ENCODE measurements around the gene CASTOR1. TPM values are rescaled to one million over a fixed set of nuclear protein-coding genes. Genes with fewer than 3 reads are reported as not detected.

CASTOR1 gene
- total RNA-seq, 2 donors from 2014 or later, result 7.5 to 22.6 TPM

DNA sequence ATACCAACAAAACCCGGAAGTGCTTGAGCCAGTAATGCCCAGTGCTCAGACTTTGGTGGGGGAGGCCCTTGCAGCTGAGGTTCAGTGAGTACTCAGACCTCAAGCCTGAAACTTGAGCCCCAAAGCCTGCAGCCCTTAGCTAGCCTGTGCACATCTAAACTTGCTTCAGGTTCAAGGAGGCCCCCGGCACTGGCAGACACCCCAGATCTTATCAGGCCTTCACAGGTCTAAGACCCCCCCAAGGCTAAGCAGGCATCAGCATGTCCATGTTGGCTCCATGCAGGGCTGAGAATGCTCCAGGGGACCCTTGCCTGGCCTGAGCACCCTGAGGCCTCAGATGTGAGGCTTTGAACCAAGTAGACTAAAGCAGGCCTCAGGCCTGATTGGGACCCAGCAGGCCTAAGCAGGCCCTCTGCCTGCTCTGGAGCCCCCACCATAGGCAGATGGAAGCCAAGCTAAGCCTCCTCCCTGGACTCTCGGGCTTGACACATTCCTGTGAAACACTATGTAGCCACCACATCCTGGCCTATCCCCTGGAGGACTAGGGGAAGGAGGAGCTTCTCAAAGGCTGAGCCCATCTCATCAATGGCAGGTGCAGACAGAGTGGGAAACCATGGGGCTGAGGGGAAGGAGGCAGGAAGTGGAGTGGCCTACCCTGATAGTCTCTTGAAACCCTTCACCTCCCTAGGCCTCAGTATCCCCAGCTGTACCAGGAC lies 1.2 kb upstream of the CASTOR1 start:
- ATAC-seq (ENCODE audit: insufficient number of reproducible peaks, low FRiP score, low read depth) (peak; percentile 9), DNase-seq (ENCODE audit: low spot score) (no peak)
- Histone ChIP-seq H3K4me1 (ENCODE audit: control insufficient read depth in 1 of 2, low read depth in 2 of 2) (peaks cover 16 to 42% of the 10 kb centered on the region in 2 donors), H3K36me3 (peaks cover 49% of the 10 kb centered on the region), H3K27ac (peak overlapping the region; percentile 95 to 96), H3K9me3 (no peaks in the 10 kb centered on the region), H3K4me3 (peak overlapping the region; percentile 75), H3K27me3 (replicated peaks; ENCODE audit: insufficient read depth) (no peaks in the 10 kb centered on the region)
- TF ChIP-seq CTCF (IDR thresholded peaks at IDR 0.05), result no peak

- peaks cover 16 to 42% of the 10 kb centered on the region in 2 donors for H3K4me1 ChIP-seq (ENCODE audit: control insufficient read depth in 1 of 2, low read depth in 2 of 2)
- ATAC-seq (ENCODE audit: insufficient number of reproducible peaks, low FRiP score, low read depth), result peak; percentile 3
- H3K9me3 ChIP-seq, result no peaks in the 10 kb centered on the region
- peak overlapping the region; percentile 75 for H3K4me3 ChIP-seq
- TF ChIP-seq CTCF (IDR thresholded peaks at IDR 0.05), result no peak
- no peak for DNase-seq (ENCODE audit: low spot score)
- H3K27me3 ChIP-seq (replicated peaks; ENCODE audit: insufficient read depth), result no peaks in the 10 kb centered on the region
- H3K36me3 ChIP-seq, result peaks cover 50% of the 10 kb centered on the region
- peak overlapping the region; percentile 95 to 96 for H3K27ac ChIP-seq
Measured at GRCh38 chr22:30289980-30290313, 642 bp upstream of the CASTOR1 start.

DNA sequence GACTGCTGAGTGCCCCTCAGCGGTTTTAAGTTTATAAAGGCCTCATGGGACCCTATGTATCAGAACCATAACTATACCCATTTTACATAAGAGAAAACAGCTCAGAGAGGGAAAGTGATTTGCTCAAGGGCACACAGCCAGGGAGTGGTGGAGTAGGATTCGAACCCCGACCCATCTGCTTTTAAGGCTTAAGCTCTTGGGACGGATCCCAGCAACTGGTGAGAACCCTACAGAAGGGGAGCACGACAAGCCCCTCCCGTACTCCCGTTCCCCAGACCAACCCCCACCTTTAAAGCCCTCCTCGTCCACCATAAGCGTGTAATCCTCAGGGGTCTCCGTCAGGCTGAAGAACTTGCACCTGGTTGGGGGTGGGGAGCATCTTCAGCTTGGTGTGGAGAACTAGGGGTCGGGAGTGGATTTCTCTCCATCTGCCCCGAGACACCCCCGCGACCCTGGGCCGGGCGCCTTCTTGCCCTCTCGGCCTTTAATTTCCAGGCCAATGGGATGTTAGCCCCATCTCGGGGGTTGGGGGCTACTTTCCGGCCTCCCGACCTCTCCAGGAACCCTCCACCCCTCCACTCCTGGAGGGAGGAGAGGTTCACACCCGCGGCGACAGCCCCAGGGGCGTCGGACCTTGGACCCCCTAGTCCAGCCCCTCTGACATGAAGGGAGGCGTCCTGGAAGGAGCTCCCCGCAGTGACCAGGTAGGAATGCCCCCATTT lies 725 bp downstream of the CASTOR1 start:
- Histone ChIP-seq H3K36me3 (peaks cover 41% of the 10 kb centered on the region), H3K27me3 (replicated peaks; ENCODE audit: insufficient read depth) (no peaks in the 10 kb centered on the region), H3K9me3 (no peaks in the 10 kb centered on the region), H3K4me1 (ENCODE audit: control insufficient read depth in 1 of 2, low read depth in 2 of 2) (peaks cover 16 to 42% of the 10 kb centered on the region in 2 donors), H3K27ac (peak overlapping the region; percentile 96), H3K4me3 (peak overlapping the region; percentile 75)
- ATAC-seq (ENCODE audit: insufficient number of reproducible peaks, low FRiP score, low read depth), result no peak
- no peak for TF ChIP-seq CTCF (IDR thresholded peaks at IDR 0.05)
- no peak for DNase-seq (ENCODE audit: low spot score)

GRCh38 chr22:30287648-30288418 lies 1.5 kb downstream of the CASTOR1 start:
- peaks cover 34% of the 10 kb centered on the region for H3K36me3 ChIP-seq

More at GRCh38 chr22:30287648-30288418, 1.5 kb downstream of the CASTOR1 start:
- Histone ChIP-seq H3K9me3 (no peaks in the 10 kb centered on the region), H3K4me1 (ENCODE audit: control insufficient read depth in 1 of 2, low read depth in 2 of 2) (peaks cover 16 to 42% of the 10 kb centered on the region in 2 donors), H3K4me3 (peak overlapping the region; percentile 75), H3K27ac (peak overlapping the region; percentile 96), H3K27me3 (replicated peaks; ENCODE audit: insufficient read depth) (no peaks in the 10 kb centered on the region)
- ATAC-seq (ENCODE audit: insufficient number of reproducible peaks, low FRiP score, low read depth) (peak; percentile 47), DNase-seq (ENCODE audit: low spot score) (no peak)
- peak; percentile 78 for TF ChIP-seq CTCF (IDR thresholded peaks at IDR 0.05)
